ENCODE measurements around the gene E2F6. TPM values are rescaled to one million over a fixed set of nuclear protein-coding genes. Genes with fewer than 3 reads are reported as not detected.

Gene E2F6
- total and polyA plus RNA-seq, 2 of the 8 experiments (the other 6 are each of a cell fraction or from before 2014, with no cell fraction given) = 8.3 to 14.9 TPM

- Histone ChIP-seq H3K79me1 (ENCODE audit: low read depth, low read length) (no peaks in the 10 kb centered on the region), H3K27me3 (replicated peaks in 1 of 4; ENCODE audit: control insufficient read depth in 3 of 4, extremely low read depth in 1 of 4, insufficient read depth in 3 of 4, low read length in 3 of 4) (no peaks in the 10 kb centered on the region), H3K4ac (replicated peaks; ENCODE audit: insufficient read length, low read depth, low read length) (no peak overlapping the region), H3K14ac (ENCODE audit: insufficient read length) (no peak overlapping the region), H2BK15ac (ENCODE audit: low read length) (no peak overlapping the region), H2BK5ac (ENCODE audit: low read depth, low read length) (no peak overlapping the region), H3K4me1 (replicated peaks in 1 of 4; ENCODE audit: control insufficient read depth in 3 of 4, insufficient read depth in 4 of 4, low read length in 3 of 4) (no peaks in the 10 kb centered on the region), H3K56ac (replicated peaks; ENCODE audit: insufficient read length, low read depth, low read length) (no peak overlapping the region), H4K5ac (ENCODE audit: insufficient read length, low read depth, low read length) (no peak overlapping the region), H3K4me2 (ENCODE audit: insufficient read depth in 1 of 2, low read depth in 2 of 2, low read length in 2 of 2) (no peak overlapping the region), H3K18ac (ENCODE audit: extremely low read depth, low read length) (no peak overlapping the region), H3K23me2 (ENCODE audit: low read depth, low read length) (no peaks in the 10 kb centered on the region), H2AK5ac (ENCODE audit: low read depth, low read length) (no peak overlapping the region), H2BK20ac (ENCODE audit: low read length) (no peak overlapping the region), H2BK12ac (ENCODE audit: low read depth, low read length) (no peak overlapping the region), H3K9me3 (ENCODE audit: insufficient read depth in 2 of 2, low read depth in 1 of 2, low read length in 1 of 2) (peaks cover 22 to 26% of the 10 kb centered on the region in 2 experiments), H3K23ac (ENCODE audit: insufficient read length) (no peak overlapping the region), H2BK120ac (replicated peaks; ENCODE audit: low read depth, low read length) (no peak overlapping the region), H4K8ac (ENCODE audit: extremely low read depth, insufficient read depth, low read length) (no peak overlapping the region), H2AFZ (ENCODE audit: low read length) (no peak overlapping the region), H3K4me3 (ENCODE audit: extremely low read depth in 1 of 4, insufficient read depth in 2 of 4, low read depth in 3 of 4, low read length in 4 of 4) (no peak overlapping the region), H3K36me3 (ENCODE audit: control insufficient read depth in 2 of 4, insufficient read depth in 4 of 4, low read length in 3 of 4) (peaks cover 0 to 29% (median 5%) of the 10 kb centered on the region in 4 experiments; a peak in 6 of 8 replicates), H3K27ac (ENCODE audit: low read depth, low read length) (no peak overlapping the region), H4K91ac (replicated peaks; ENCODE audit: insufficient read length, low read length) (no peak overlapping the region), H3K9ac (replicated peaks in 1 of 4; ENCODE audit: extremely low read depth in 1 of 4, low read depth in 3 of 4, low read length in 3 of 4) (no peak overlapping the region), H3K79me2 (ENCODE audit: control insufficient read depth in 1 of 2, insufficient read depth in 2 of 2, low read length in 2 of 2) (no peaks in the 10 kb centered on the region), H4K20me1 (replicated peaks in 1 of 2; ENCODE audit: control insufficient read depth in 1 of 2, insufficient read depth in 2 of 2, low read length in 2 of 2) (no peaks in the 10 kb centered on the region)
- CTCF ChIA-PET (ENCODE audit: partially characterized antibody) = interaction anchor here (0.6 to 2.7 kb wide), 3 partner anchors 10 to 237 kb away, joined by 3 to 9 read pairs (median 3); no protein-coding TSS in a partner anchor
- POLR2A ChIA-PET (ENCODE audit: partially characterized antibody) = no interaction called here
- 92% methylated on average over 5 of the region's 5 CpGs; no CpG with 5 or more reads in 1 of the 2 experiments for WGBS, 2 experiments (ENCODE audit: extremely low coverage in 1 of 2, insufficient coverage in 1 of 2, insufficient read length in 1 of 2, insufficient replicate concordance in 2 of 2, low coverage in 1 of 2, low lambda C conversion rate in 2 of 2, missing lambda C conversion rate in 1 of 2)
- no peak for DNase-seq (ENCODE audit: low read depth in 1 of 2, low spot score in 2 of 2)
- no peak for FAIRE-seq
- TF ChIP-seq POLR2AphosphoS5 (IDR thresholded peaks at IDR 0.05; ENCODE audit: low read depth, low read length) = no peak
- TF ChIP-seq CHD1 (IDR thresholded peaks at IDR 0.05; ENCODE audit: low read depth, low read length) = no peak
- no peak for TF ChIP-seq TAF1 (IDR thresholded peaks at IDR 0.05; ENCODE audit: low read depth, low read length)
- TF ChIP-seq RFX5 (IDR thresholded peaks at IDR 0.05; ENCODE audit: borderline replicate concordance, low read depth, low read length) = no peak
- TF ChIP-seq SRF (IDR thresholded peaks at IDR 0.05; ENCODE audit: low read depth, low read length) = no peak
- no peak for TF ChIP-seq MAFK (IDR thresholded peaks at IDR 0.05; ENCODE audit: low read depth, low read length)
- TF ChIP-seq SAP30 (IDR thresholded peaks at IDR 0.05; ENCODE audit: insufficient read depth, insufficient replicate concordance, low read length) = no peak
- TF ChIP-seq KDM1A (IDR thresholded peaks at IDR 0.05; ENCODE audit: borderline replicate concordance, low read length) = no peak
- TF ChIP-seq TAF7 (optimal IDR thresholded peaks at IDR 0.05; ENCODE audit: borderline replicate concordance, low read depth, low read length) = no peak
- TF ChIP-seq RNF2 (IDR thresholded peaks at IDR 0.05; ENCODE audit: borderline replicate concordance, low read depth, low read length, missing control alignments, poor library complexity, severe bottlenecking) = no peak
- no peak for TF ChIP-seq SIN3A (conservative IDR thresholded peaks at IDR 0.05 in 1 of 2, IDR thresholded peaks at IDR 0.05 in 1 of 2; ENCODE audit: low read depth in 1 of 2, low read length in 2 of 2)
- no peak for TF ChIP-seq NRF1 (IDR thresholded peaks at IDR 0.05; ENCODE audit: low read depth, low read length)
- TF ChIP-seq SIRT6 (IDR thresholded peaks at IDR 0.05; ENCODE audit: low read length) = no peak
- no peak for TF ChIP-seq SUZ12 (IDR thresholded peaks at IDR 0.05; ENCODE audit: low read length)
Observed at GRCh38 chr2:11437602-11438001, 28.4 kb downstream of the E2F6 start.

All from H1 (cell line).